ENCODE data around the gene DAP. TPM values are rescaled to one million over a fixed set of nuclear protein-coding genes. Genes with fewer than 3 reads are reported as not detected.

DAP gene
- total and polyA plus RNA-seq, 2 of the 13 experiments (the other 11 are each of a cell fraction or from before 2014, with no cell fraction given) = 22.0 to 57.5 TPM

DNA sequence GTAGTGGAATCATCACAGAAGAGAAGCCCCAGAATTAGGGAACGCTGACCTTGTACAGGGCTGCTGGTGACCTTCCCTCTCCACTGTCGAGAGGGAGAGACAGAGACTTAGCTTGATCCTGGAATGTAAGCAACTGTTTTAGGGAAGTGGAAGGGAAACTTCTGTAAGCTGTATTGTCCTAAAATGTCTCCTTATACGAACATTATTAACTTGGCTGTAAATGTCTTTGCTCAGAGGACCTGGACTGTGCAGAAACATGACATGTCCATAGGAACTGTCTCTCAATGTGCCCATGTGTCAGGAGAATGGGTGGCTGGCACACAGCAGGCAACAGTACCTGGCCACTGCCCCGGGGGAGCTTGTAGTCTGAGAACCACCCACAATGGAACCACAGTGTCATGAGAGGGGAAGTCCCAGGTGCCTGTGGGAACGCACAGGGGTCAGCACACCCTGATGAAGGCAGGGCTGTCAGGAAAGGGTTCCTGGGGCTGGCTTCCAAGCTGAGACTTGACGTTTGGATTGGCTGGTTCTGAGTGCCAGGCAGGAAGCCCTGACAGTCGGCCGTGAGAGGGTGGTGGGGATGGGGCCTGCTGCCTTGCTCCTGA, 34.0 kb downstream of the DAP start:
- CTCF ChIA-PET (ENCODE audit: low intra/inter-chr PET ratio, low total read pairs) = no interaction called here
- no peak for TF ChIP-seq CEBPG (CRISPR knock-in tag; IDR thresholded peaks at IDR 0.05)
- TF ChIP-seq U2AF2 (IDR thresholded peaks at IDR 0.05; ENCODE audit: low read depth, low read length) = no peak
- no peak for TF ChIP-seq ZNF572 (CRISPR knock-in tag; IDR thresholded peaks at IDR 0.05)
- TF ChIP-seq ZSCAN9 (CRISPR knock-in tag; IDR thresholded peaks at IDR 0.05; ENCODE audit: borderline replicate concordance) = no peak
- TF ChIP-seq, protein P1, sequence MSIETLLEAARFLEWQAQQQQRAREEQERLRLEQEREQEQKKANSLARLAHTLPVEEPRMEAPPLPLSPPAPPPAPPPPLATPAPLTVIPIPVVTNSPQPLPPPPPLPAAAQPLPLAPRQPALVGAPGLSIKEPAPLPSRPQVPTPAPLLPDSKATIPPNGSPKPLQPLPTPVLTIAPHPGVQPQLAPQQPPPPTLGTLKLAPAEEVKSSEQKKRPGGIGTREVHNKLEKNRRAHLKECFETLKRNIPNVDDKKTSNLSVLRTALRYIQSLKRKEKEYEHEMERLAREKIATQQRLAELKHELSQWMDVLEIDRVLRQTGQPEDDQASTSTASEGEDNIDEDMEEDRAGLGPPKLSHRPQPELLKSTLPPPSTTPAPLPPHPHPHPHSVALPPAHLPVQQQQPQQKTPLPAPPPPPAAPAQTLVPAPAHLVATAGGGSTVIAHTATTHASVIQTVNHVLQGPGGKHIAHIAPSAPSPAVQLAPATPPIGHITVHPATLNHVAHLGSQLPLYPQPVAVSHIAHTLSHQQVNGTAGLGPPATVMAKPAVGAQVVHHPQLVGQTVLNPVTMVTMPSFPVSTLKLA (IDR thresholded peaks at IDR 0.05) = no peak
- no peak for TF ChIP-seq HDAC6 (IDR thresholded peaks at IDR 0.05; ENCODE audit: low read depth, low read length)
- no peak for TF ChIP-seq AGO1 (IDR thresholded peaks at IDR 0.05; ENCODE audit: low read depth, low read length, poor library complexity, severe bottlenecking)
- TF ChIP-seq ZNF749 (CRISPR knock-in tag; IDR thresholded peaks at IDR 0.05; ENCODE audit: borderline replicate concordance) = no peak
- TF ChIP-seq RFXANK (CRISPR knock-in tag; IDR thresholded peaks at IDR 0.05) = no peak
- TF ChIP-seq, protein P2, sequence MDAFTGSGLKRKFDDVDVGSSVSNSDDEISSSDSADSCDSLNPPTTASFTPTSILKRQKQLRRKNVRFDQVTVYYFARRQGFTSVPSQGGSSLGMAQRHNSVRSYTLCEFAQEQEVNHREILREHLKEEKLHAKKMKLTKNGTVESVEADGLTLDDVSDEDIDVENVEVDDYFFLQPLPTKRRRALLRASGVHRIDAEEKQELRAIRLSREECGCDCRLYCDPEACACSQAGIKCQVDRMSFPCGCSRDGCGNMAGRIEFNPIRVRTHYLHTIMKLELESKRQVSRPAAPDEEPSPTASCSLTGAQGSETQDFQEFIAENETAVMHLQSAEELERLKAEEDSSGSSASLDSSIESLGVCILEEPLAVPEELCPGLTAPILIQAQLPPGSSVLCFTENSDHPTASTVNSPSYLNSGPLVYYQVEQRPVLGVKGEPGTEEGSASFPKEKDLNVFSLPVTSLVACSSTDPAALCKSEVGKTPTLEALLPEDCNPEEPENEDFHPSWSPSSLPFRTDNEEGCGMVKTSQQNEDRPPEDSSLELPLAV (CRISPR knock-in tag; conservative IDR thresholded peaks at IDR 0.05; ENCODE audit: low read depth) = no peak
- no peak for TF ChIP-seq JUND (CRISPR knock-in tag; IDR thresholded peaks at IDR 0.05)
- TF ChIP-seq KAT7 (CRISPR knock-in tag; IDR thresholded peaks at IDR 0.05; ENCODE audit: borderline replicate concordance) = no peak
- TF ChIP-seq ARID2 (CRISPR knock-in tag; IDR thresholded peaks at IDR 0.05; ENCODE audit: borderline replicate concordance) = no peak
- TF ChIP-seq, protein P3, sequence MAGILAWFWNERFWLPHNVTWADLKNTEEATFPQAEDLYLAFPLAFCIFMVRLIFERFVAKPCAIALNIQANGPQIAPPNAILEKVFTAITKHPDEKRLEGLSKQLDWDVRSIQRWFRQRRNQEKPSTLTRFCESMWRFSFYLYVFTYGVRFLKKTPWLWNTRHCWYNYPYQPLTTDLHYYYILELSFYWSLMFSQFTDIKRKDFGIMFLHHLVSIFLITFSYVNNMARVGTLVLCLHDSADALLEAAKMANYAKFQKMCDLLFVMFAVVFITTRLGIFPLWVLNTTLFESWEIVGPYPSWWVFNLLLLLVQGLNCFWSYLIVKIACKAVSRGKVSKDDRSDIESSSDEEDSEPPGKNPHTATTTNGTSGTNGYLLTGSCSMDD (CRISPR knock-in tag; IDR thresholded peaks at IDR 0.05) = no peak
- TF ChIP-seq TOPORS (CRISPR knock-in tag; IDR thresholded peaks at IDR 0.05) = no peak
- TF ChIP-seq PAF1 (CRISPR knock-in tag; IDR thresholded peaks at IDR 0.05) = no peak
- H3K9ac ChIP-seq (ENCODE audit: insufficient read depth, low read depth, low read length) = no peak overlapping the region
- intact Hi-C loops (cut with micrococcal nuclease; ENCODE audit: unreplicated experiment) (no loop called here), in situ Hi-C loops (cut with HindIII; ENCODE audit: extremely low pct_ligation_motif_present, low pct_unique_long_range_greater_than_20kb) (no loop called here)
- H3K27ac ChIP-seq (ENCODE audit: extremely low read length, insufficient read depth, low read length) = no peak overlapping the region
- no peaks in the 10 kb centered on the region for H3K27me3 ChIP-seq (ENCODE audit: control insufficient read depth in 1 of 2, insufficient read depth in 2 of 2, low read length in 2 of 2)
- no TSS peak for BruUV-seq (replicated peaks)
- WGBS (ENCODE audit: low lambda C conversion rate) = 93% methylated on average over 6 of the region's 8 CpGs
- no peaks in the 10 kb centered on the region for H3K9me3 ChIP-seq (ENCODE audit: low read length)
- H4K20me1 ChIP-seq (ENCODE audit: insufficient read depth, low read length) = peaks cover 11% of the 10 kb centered on the region; the same call in 1 of the 2 replicates
- POLR2A ChIA-PET = no interaction called here
- H3K79me2 ChIP-seq (ENCODE audit: insufficient read depth, low read length) = peaks cover 2% of the 10 kb centered on the region
- DNase-seq (ENCODE audit: low spot score) (no peak), FAIRE-seq (no peak), ATAC-seq (no peak)
- peaks cover 8 to 72% of the 10 kb centered on the region in 2 experiments for H3K36me3 ChIP-seq (replicated peaks in 1 of 2; ENCODE audit: control insufficient read depth in 1 of 2, insufficient read depth in 2 of 2, low read length in 2 of 2)
- no peak overlapping the region for H3K4me3 ChIP-seq (replicated peaks in 1 of 3; ENCODE audit: insufficient read depth in 1 of 3, low read depth in 2 of 3, low read length in 3 of 3)
- H2AFZ ChIP-seq (ENCODE audit: low read length) = no peak overlapping the region
- H3K4me1 ChIP-seq (ENCODE audit: insufficient read depth, low read length) = peaks cover 25% of the 10 kb centered on the region
- H3K4me2 ChIP-seq (ENCODE audit: low read depth, low read length) = no peak overlapping the region

Data from HepG2 (cell line).